Inflammatory macrophage treated with lipopolysaccharide for 1 hour (primary cell): ENCODE results near the gene ADAM15.
A peak's percentile ranks its signal among the peaks of the same experiment; 100 is the strongest.

Source experiments
- DNase-seq, 2 donors: peaks; one replicate each; pipeline ENCODE4 v3.0.0-alpha.2; 2020 to 2022

Gene ADAM15

DNA sequence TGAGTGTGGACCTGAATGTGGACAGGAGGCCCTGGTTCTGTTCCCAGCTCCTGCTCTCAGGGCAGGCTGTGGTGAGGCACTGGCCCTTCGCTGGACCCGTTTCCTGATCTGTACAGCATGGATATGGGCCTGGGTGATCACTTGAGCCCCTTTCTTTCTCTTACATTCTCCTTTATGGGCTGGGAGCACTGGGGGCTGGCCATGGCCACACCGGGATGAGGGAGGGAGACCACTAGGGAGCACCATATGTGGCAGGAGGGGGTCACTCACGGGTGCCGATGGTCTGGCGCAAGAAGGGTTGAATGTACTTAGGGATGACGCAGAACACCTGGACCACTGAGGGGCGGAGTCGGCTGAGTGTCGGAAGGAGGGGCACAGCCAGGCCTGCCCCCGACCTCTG lies 20.2 kb upstream of the ADAM15 start:
- no peak for DNase-seq

- no peak for DNase-seq
Observed at GRCh38 chr1:155032886-155033285, 18.2 kb upstream of the ADAM15 start.

DNA sequence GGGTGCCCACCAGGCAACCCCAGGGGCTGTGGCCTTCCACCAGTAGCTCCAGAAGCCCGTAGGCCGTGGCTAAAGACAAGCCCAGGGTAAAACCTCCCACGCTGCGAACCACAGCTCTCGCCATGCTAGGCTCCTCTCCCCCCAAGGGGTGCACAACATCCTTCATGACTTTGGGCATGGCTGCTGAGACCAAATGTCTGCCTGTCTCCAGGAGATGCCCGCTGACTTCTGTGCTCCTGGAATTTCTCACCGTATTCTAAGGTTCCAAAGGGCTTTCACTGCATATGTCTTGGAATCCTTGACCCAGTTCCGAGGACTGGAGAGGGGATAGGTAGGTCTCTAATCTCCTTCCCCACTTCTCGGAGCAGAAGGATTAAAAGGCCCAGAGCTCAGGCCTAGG lies 17.6 kb upstream of the ADAM15 start, which contains the start of the genes DCST1 and DCST2:
Gene DCST1 (plus strand): TSS at position 301 of the 400 bp plus-strand sequence. CDS start 213 bp downstream, outside the sequence.
Gene DCST2 (minus strand): TSS at position 258 of the 400 bp plus-strand sequence. CDS start 80 bp downstream, at position 178.
- no peak for DNase-seq

- DNase-seq = no peak
Observed at GRCh38 chr1:155034318-155035208, 16.6 kb upstream of the ADAM15 start.

DNA sequence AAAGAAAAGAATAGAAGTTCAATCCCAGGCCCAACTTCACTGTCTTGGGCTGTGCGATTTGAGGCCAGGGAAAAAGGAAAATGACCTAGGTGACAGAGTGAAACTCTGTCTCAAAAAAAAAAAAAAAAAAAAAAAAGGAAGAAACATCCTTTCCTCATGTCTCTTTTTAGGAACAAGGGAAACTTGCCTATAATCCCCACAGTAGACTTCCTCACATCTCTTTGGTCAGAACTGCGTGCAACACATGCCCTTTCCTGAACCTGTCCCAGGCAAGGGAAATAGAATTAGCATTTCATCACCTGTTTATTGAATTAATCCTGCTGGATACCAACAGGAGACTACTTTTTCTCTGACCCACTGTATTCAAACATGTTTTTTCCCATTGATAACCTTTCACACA lies 15.2 kb upstream of the ADAM15 start:
- peak; percentile 71 to 83 for DNase-seq

DNA sequence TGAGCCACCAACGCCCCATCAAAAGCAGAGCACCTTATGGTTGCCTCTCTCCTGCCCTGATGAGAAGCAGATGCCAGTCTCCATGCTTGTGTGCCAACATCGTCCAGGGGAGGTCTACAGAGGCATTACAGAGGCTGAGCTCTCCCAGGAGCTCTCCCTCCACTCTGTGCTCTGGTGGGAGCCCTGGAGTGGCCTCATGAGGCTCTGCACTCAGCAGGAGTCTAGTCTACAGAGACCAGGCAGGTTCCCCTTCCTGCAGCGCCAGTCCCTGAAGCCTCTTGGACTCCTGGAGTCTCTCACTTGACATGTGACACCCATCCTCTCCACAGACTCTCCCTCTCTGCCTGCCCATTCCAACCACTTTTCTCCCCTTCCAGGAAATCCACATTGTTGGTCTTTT lies 14.1 kb upstream of the ADAM15 start:
- no peak for DNase-seq

- no peak for DNase-seq
Observed at GRCh38 chr1:155037851-155038441, 13.2 kb upstream of the ADAM15 start.

GRCh38 chr1:155038602-155039307 lies 12.4 kb upstream of the ADAM15 start:
- DNase-seq = no peak

GRCh38 chr1:155039308-155039669 lies 11.8 kb upstream of the ADAM15 start:
- DNase-seq = no peak

DNA sequence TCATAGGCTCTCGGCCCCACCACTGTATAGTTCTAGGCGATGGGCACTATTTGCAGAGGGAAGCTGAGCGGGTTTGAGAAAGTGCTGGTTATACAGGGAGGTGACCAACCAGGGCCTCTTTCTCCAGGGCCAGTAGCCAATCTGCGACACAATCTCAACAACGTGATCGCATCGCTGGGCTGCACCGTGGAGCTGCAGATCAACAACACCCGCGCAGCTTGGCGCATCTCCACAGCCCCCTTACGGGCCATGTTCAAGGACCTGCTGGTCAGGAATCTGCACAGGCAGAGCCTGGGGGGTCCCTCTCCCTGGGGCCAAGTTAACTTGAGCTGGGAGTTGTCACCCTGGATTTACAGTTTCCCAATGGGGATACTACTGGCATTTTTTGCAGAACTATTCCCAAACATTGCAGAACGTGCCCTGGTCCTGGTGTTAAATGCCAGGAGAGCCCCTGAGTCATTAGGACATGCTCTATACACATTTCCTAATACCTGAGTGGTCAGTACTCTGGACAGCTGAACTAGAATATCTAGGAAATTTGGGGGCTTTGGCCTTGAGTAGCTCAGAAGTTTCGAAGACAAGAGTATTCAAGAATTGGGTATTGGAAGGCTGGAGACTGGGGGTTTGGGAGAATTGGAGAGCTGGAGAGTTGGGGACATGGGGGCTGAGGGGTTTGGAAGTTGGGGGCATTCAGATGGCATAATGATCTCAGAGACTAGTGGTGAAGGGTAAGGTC lies 10.6 kb upstream of the ADAM15 start:
- no peak for DNase-seq

DNA sequence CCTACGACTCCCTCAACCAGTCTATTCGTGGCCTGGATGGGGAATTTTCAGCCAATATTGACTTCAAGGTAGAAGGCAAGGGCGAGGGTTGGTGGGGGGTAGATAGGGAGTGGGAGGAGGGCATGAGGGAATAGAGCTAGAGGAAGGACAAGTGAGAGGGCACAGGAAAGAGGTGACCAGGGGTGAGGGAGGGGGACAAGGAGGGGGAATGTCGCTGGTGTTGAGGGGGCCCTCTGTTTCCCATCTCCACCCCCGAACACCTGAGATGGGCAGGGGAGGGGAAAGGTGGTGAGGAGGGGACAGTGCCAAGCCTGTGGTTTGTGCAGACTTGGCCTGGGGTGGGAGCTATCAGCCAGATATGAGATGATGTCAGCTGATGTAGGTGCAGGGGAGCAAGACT lies 8.3 kb upstream of the ADAM15 start:
- no peak for DNase-seq

GRCh38 chr1:155043301-155043702 lies 7.8 kb upstream of the ADAM15 start:
- DNase-seq = no peak

DNA sequence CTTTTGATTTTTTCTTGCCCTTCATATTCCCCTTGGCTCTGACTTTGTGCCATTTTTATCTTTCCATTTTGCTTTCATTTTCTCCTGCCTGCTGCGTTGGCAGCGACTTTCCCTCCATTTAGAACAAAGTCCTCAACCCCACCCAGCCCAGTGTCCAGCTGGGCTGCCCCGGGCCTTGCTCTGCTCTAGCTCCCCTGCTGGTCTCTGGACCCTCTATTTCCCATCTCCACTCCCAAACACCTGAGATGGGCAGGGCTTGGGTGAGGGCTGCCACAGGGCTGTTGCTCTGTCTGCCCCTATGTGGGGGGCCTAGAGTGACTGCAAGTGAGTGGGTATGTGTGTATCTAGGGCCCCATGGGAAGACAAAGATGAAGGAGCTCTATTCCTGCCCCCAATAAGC lies 7.3 kb upstream of the ADAM15 start:
- DNase-seq = no peak

DNA sequence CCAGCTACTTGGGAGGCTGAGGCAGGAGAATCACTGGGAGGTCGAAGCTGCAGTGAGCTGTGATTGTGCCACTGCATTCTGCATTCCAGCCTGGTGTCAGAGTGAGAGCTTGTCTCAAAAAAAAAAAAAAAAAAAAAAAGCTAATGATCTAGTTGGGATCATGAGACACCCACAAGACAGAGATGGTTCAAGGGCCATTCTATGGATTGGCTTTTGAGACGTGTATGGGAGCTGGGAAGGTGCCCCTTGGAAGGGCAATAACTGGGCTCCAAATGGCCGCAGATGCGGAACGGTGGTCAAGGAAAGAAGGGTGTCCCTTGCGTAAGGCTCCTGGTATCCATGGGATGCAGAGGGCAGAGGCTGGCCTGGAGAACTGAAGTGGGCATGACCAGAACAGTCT lies 6.8 kb upstream of the ADAM15 start:
- DNase-seq = no peak

- peak; percentile 85 to 89 for DNase-seq
Observed at GRCh38 chr1:155044812-155045657, 6.1 kb upstream of the ADAM15 start.

GRCh38 chr1:155048449-155049334 lies 2.4 kb upstream of the ADAM15 start:
- DNase-seq = no peak

DNA sequence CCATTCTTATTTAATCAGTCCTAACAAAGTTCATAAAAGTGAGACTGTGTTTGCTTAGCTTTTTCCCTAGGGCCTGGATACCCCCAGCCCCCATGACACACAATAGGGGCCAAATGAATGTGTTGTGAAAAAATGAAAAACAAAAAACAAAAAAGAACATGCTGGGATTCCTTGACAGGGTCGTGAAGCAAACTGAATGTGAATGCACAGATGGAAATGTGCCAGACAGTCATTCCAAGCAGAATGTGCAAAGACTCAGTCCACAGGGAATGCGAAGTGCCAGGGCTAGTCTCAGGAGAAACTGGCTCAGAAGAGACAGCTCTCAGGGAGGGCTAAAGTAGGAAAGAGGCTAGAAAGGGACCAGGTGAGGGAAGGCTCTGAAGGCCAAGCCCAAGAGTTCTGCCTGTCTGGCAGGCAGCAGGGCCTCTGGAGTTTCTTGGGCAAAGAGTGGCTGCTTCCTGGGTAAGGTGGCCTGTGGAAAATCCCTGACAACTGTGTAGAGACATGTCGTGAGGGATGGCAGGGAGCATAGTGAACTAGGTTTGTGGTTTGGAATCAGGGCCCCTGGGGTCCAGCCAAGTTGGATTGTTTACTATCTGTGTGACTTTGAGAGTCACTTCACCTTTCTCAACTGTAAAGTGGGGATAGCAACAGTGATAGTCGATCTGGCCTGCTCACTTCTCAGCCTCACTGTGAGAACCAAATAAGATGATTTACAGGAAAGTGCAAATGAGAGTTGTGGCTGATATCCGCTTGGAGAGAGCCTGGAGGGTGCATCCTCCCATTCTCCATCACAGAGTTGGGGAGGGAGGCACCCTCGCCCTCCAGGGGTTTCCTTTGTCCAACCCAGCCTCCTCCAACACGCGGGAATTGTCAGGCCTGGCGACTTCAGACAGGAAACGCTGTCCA lies 1.2 kb upstream of the ADAM15 start:
- no peak for DNase-seq

DNA sequence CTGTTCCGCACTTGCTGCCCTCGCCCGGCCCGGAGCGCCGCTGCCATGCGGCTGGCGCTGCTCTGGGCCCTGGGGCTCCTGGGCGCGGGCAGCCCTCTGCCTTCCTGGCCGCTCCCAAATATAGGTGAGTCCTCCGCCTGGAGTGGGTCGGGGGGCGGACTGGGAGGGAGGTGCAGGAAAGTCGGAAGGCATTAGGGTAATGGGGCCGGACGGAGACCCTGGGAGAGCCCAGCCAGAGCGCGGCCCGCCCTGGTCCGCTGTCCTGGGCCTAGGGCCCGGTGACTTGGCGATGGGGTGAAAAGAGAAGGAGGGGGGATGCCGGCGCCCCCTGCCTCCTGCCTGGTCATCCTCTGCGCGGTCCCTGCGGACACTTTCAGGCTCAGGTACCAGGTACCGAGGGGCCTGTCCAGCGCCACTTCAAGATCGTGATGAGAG lies 243 bp downstream of the ADAM15 start:
- no peak for DNase-seq

DNA sequence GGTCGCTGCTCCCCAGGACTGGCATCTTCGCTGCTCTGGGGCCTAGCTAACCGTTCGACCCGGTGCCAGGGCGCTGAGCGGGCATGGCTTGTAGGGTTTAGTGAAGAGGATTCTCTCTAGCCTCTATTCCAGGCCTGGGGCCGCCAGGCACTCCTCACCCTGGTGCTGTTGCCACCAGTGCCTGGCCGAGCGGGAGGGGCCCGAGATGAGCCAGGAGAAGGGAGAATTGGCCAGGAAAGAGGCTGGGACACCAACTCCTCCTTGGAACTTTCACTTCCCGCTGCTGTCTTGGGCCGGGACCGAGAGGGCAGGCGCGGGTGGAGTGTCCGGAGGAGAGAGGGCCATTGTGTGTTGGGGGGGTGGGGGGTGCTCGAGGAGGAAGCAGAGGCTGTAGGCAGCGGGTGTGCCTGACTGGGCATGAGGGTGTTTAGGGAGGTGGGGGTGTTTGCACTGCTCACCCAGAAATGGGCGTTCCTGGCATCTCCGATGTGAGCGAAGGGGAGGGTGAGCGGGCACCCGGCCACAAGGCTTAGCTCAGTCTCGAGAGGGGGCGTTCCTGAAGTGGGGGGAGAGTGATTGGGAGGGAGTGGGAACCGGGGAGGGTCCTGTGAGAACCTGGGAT lies 772 bp downstream of the ADAM15 start:
- peak; percentile 45 to 51 for DNase-seq
